NB4 (cell line): ENCODE results near the gene IGSF11.

ENCODE experiments used
- CTCF ChIP-seq: IDR thresholded peaks from one replicate; pipeline ENCODE4 v1.5.1; 2012; ENCODE audit warnings: low read depth, low read length
- MAX ChIP-seq: IDR thresholded peaks from 2 replicates; pipeline ENCODE4 v1.6.1; 2011; ENCODE audit warnings: low read depth, low read length
- MYC ChIP-seq: IDR thresholded peaks from 2 replicates; pipeline ENCODE4 v1.6.1; 2011; ENCODE audit warnings: low read depth, low read length
- POLR2A ChIP-seq: IDR thresholded peaks from 2 replicates; pipeline ENCODE4 v1.6.1; 2011; ENCODE audit warnings: mild to moderate bottlenecking; ENCODE audit not compliant: insufficient read length; ENCODE audit errors: extremely low read depth

GRCh38 chr3:118886708-118887107 lies 147.9 kb downstream of the IGSF11 start:
- no peak for TF ChIP-seq CTCF
- no peak for TF ChIP-seq MAX
- TF ChIP-seq POLR2A = no peak
- TF ChIP-seq MYC = no peak
